GM12892 (cell line): Measurements from ENCODE around the gene GMPR2.

Experiments used
- POLR2A ChIP-seq: IDR thresholded peaks from 2 replicates; pipeline ENCODE4 v1.6.1; 2011; ENCODE audit warnings: low read depth, low read length, control low read depth
- POLR2AphosphoS5 ChIP-seq: IDR thresholded peaks from 2 replicates; pipeline ENCODE4 v1.6.1; 2011; ENCODE audit warnings: low read depth, low read length, control low read depth
- TAF1 ChIP-seq: IDR thresholded peaks from 2 replicates; pipeline ENCODE4 v1.6.1; 2011; ENCODE audit warnings: low read depth, mild to moderate bottlenecking, control low read depth, low read length, borderline replicate concordance

DNA sequence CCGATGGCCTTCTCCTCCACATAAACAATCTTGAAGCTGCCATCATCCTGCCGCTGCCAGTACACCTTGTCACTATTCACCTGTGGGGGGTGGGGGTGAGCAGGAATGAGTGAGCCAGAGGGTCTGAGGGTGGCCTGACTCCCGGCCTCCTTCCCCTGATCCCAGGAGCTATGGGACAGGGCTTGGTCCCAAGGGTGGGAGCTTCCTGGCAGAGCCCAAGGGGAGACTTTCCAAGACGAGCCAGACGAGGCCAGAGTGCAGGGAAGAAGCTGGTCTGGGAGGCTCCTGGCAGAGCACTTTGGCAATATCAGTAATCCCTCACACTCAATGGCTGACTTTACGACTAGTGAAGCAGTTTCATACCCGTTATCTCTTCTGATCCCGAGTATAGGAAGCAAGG lies 22.7 kb downstream of the GMPR2 start:
- TF ChIP-seq POLR2A (no peak), POLR2AphosphoS5 (no peak), TAF1 (no peak)
